SW480 (cell line): ENCODE results near the gene LRRC26.

Experiments
- DNase-seq: peaks from one replicate; pipeline ENCODE4 v3.0.0-alpha.2; 2016; ENCODE audit warnings: low spot score

LRRC26 gene

DNA sequence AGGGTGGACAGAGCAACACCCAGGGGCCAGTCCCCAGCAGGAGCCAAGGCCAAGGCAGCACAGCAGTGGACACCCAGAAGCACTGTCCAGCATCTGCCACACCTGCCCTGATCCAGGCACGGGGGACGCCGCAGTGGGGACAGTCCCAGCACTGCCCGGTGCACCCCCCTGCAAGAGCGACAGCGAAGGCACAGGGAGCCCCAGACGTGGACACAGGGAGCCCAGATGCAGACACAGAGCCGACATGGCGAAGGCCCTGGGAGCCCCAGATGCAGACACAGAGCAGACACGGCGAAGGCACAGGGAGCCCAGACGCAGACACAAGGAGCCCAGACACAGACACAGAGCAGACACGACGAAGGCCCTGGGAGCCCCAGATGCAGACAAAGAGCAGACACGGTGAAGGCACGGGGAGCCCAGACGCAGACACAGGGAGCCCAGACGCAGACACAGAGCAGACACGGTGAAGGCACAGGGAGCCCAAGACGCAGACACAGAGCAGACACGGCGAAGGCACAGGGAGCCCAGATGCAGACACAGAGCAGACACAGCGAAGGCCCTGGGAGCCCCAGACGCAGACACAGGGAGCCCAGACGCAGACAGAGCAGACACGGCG is 14.2 kb upstream of the LRRC26 start:
- no peak for DNase-seq

GRCh38 chr9:137182836-137183235 is 13.0 kb upstream of the LRRC26 start:
- DNase-seq, result no peak

- no peak for DNase-seq
Measured at GRCh38 chr9:137181680-137182079, 11.8 kb upstream of the LRRC26 start.

DNA sequence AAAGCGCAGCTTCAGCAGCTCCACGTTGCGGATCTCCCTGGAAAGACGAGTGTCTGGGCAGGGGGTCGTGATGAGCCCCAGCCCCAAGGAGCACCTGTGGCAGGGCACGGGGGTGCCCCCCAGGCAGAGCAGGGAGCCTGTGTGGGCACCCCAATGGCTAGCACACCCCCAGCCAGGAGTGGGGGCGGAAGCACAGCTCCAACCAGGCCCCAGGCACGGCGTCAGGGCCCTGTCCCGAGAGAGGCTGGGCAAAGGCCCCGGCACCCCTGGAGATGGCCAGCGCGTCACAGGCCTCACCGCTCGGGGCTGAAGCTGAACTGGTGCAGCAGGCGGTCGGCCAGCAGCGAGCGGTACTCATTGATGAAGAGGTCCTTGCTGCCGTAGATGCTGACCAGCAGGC is 10.6 kb upstream of the LRRC26 start:
- DNase-seq, result no peak

DNA sequence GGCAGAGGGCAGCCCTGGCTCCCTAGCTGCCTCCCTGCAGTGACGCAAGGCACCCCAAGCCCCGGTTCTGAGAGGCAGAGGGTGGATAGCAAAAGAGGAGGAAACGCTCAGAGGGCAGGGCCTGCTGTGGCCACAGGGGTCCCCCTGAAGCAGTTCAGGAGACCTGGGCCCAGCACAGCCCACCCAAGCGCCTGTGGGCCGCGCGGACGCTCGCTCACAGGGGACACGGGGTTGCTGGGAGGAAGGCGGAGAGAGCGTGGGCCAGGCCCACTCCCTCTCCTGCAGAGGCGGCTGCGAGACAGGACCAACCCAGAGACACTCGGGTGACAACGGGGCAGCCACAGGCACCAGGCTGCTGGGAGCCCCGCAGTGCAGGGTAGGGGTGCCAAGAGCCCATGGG is 9.9 kb upstream of the LRRC26 start:
- no peak for DNase-seq

DNA sequence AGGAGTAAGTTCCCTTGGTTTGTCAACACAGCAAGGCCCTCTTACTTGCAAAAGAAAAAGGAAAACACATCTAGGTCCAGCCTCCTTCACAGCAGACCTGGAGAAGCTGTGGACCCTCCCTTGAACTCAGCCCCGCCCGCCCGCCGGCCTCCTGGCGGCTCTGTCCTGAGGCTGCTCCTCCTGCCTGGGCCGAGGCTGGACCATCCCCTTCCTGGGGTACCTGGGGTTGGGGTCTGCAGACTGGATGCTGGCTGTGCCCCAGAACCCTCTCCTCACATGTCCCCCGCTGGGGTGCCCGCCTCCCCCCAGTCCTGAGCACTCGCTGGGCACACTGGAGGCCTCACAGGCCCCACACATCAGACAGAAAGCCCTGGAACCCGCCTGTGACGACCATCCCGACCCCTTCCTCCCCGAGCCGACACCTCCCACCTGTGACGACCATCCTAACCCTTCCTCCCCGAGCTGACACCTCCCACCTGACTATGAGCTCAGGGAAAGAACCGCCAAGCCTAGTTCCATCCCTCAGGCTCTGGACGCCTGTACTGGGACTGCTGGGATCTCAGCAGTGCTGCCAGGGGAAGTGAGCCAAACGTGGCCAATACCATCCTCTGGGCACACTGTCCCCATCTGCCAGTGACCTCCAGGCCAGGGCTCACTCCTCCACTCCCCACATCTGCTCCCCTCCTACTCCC is 9.2 kb upstream of the LRRC26 start:
- DNase-seq, result no peak

GRCh38 chr9:137178201-137178938 is 8.5 kb upstream of the LRRC26 start:
- DNase-seq, result no peak

- DNase-seq, result peak; percentile 68
Measured at GRCh38 chr9:137176302-137177182, 6.7 kb upstream of the LRRC26 start.

GRCh38 chr9:137175345-137175961 is 5.6 kb upstream of the LRRC26 start:
- DNase-seq, result no peak

- DNase-seq, result no peak
Measured at GRCh38 chr9:137174722-137175293, 5.0 kb upstream of the LRRC26 start.

GRCh38 chr9:137173796-137174664 is 4.2 kb upstream of the LRRC26 start:
- no peak for DNase-seq

DNA sequence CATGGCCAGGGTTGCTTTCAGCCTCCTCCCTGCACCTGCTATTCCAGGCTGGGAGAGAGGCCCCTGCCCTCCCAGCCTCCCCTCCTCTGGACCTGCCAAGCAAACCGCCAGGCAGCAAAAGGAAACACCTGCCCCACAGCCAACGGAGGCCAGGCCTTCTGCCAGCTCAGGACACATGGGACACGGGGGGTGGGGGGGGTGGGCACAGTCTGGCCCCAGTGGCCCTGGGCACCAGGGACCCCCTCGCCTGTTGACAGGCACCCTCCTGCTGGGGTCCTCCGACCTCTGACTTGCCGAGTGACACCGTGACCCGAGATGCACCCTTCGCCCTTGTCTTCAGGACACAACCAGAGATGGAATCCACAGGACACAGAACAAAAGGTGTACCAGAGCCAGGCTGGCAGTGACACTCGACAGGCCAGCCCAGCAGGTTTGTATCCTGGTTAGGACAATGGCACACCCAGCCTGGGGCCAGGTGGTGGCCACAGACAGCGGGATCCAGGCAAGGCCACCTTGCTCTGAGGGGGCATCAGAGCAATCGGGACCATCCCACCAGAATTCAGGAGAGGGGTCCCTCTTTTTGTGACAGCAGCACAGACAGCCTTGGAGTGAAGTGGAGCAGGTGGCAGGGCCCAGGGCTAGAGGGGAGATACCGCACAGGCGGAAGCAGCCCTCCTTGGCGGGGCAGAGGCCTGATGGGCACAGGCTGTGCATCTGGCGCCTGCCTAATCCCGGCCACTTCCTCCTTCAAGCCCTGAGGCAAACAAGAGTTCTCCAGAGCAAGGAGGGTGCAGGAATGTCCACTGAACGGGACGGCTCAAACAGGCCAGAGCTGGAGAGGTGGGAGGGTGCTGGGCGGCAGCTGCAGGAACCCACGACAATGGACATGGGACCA is 3.3 kb upstream of the LRRC26 start:
- no peak for DNase-seq

GRCh38 chr9:137171149-137171900 is 1.5 kb upstream of the LRRC26 start:
- no peak for DNase-seq

DNA sequence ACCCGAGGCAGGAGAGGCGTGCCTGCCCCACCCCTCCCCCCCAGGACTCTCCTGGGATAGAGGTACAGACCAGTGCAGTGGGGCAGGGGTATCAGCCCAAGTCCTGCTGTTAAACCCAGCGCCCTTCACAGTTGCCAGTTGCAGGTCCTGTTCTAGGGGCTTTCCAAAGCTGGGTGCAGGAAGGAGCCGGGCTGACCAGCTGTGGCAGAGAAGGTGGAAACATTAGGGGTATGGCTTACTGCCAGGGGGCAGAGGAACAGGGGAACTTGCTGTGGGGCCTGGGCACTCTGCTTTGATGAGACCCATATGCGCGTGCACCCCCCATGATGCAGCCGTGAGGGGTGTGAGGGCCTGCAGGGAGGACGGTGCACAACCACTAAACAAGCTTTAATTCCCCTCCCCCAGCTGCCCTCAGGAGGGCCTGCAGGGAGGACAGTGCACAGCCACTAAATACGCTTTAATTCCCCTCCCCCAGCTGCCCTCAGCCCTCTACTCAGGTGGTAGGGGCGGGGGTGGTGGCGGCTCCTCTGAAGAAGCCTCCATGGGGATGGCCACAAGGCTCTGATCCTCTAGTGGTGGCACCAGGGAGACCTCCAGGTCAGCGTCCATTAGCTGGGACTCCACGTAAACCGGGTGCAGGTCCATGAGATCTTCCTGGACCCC is 766 bp upstream of the LRRC26 start:
- no peak for DNase-seq

DNA sequence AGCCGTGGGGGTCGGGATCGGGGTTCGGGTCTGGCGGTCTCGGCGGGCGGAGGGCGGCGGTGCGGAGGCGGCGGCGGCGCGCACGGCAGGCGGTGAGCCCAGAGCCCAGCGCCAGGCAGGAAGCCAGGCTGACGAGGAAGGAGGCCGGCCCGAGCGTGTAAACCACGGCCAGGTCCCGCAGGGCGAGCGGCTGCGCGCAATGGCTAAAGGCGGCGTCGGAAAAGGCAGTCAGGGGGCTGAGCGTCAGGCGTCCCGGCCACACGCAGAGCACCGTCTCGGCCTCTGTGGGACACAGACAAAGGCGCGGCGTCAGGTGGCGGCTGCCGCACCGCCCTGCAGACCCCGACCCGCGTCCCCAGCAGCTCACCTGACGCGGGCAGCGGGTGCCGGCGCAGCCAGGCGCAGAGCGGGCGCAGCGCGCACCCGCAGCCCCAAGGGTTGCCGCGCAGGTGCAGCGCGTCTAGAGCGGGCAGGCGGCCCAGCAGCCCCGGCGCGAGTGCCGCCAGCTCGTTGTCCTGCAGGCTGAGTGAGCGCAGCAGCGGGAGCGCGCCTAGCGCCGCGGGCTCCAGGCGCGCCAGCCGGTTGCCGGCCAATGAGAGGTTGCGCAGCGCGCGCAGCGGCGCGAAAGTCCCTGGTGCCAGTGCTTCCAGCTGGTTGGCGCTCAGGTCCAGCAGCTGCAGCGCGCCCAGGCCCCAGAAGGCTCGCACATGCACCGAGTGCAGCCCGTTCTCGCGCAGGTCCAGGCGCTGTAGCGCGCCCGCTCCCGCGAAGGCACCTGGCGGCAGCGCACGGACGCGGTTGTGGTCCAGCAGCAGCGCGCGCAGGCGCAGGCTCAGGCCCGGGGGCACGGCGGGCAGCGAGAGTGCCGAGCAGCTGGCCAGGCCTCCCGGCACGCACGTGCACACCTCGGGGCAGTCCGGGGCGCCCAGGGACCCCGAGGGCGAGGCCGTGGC is 671 bp downstream of the LRRC26 start:
- peak; percentile 73 for DNase-seq

DNA sequence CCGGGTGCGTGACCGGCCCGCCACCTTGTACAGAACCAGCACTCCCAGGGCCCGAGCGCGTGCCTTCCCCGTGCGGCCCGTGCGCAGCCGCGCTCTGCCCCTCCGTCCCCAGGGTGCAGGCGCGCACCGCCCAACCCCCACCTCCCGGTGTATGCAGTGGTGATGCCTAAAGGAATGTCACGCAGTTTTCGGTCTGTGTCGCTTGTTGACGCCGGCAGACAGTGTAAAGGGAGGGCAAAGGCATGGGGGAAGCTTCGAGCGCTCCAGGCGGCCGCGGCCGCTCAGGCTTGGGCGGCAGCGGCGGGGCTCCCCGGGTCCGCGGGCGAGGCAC is 1.3 kb downstream of the LRRC26 start:
- DNase-seq, result peak; percentile 44
